Measurements from ENCODE around the gene SRGAP3. TPM values are rescaled to one million over a fixed set of nuclear protein-coding genes. Genes with fewer than 3 reads are reported as not detected.
A peak's percentile ranks its signal among the peaks of the same experiment; 100 is the strongest.

SRGAP3 gene
- total RNA-seq, 1 experiment from 2014 or later = 17.9 TPM

- DNase-seq (ENCODE audit: low spot score) (no peak), ATAC-seq (peak; percentile 73)
- CTCF ChIA-PET = interaction anchor here (0.6 to 2.5 kb wide), 12 partner anchors 10 to 224 kb away, joined by 3 to 12 read pairs (median 3); no protein-coding TSS in a partner anchor
- POLR2A ChIA-PET = no interaction called here
- Mint-ChIP-seq H3K9me3 (peaks cover 28% of the 10 kb centered on the region), H3K27ac (peak overlapping the region; percentile 12; the same call in 1 of the 2 replicates), H3K27me3 (ENCODE audit: low read depth) (no peaks in the 10 kb centered on the region; the same call in 1 of the 2 replicates), H3K4me3 (no peak overlapping the region), H3K4me1 (peaks cover 31% of the 10 kb centered on the region), H3K36me3 (peaks cover 18% of the 10 kb centered on the region)
- no peak for TF ChIP-seq GRHL2 (CRISPR knock-in tag; IDR thresholded peaks at IDR 0.05; ENCODE audit: insufficient replicate concordance, severe bottlenecking)
- no peak for TF ChIP-seq GABPB1 (CRISPR knock-in tag; IDR thresholded peaks at IDR 0.05)
- TF ChIP-seq NR3C1 (CRISPR knock-in tag; conservative IDR thresholded peaks at IDR 0.05; ENCODE audit: low read depth) = no peak
- no peak for TF ChIP-seq USF2 (CRISPR knock-in tag; IDR thresholded peaks at IDR 0.05)
- no peak for TF ChIP-seq PREB (CRISPR knock-in tag; IDR thresholded peaks at IDR 0.05; ENCODE audit: borderline replicate concordance)
- TF ChIP-seq JUN (CRISPR knock-in tag; IDR thresholded peaks at IDR 0.05) = no peak
- TF ChIP-seq NFE2L1 (CRISPR knock-in tag; IDR thresholded peaks at IDR 0.05) = no peak
- TF ChIP-seq CBFB (CRISPR knock-in tag; IDR thresholded peaks at IDR 0.05; ENCODE audit: low read depth) = no peak
- TF ChIP-seq, protein P1, sequence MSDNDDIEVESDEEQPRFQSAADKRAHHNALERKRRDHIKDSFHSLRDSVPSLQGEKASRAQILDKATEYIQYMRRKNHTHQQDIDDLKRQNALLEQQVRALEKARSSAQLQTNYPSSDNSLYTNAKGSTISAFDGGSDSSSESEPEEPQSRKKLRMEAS (CRISPR knock-in tag; IDR thresholded peaks at IDR 0.05) = no peak
- no peak for TF ChIP-seq ZNF232 (CRISPR knock-in tag; IDR thresholded peaks at IDR 0.05)
- TF ChIP-seq, protein P2, sequence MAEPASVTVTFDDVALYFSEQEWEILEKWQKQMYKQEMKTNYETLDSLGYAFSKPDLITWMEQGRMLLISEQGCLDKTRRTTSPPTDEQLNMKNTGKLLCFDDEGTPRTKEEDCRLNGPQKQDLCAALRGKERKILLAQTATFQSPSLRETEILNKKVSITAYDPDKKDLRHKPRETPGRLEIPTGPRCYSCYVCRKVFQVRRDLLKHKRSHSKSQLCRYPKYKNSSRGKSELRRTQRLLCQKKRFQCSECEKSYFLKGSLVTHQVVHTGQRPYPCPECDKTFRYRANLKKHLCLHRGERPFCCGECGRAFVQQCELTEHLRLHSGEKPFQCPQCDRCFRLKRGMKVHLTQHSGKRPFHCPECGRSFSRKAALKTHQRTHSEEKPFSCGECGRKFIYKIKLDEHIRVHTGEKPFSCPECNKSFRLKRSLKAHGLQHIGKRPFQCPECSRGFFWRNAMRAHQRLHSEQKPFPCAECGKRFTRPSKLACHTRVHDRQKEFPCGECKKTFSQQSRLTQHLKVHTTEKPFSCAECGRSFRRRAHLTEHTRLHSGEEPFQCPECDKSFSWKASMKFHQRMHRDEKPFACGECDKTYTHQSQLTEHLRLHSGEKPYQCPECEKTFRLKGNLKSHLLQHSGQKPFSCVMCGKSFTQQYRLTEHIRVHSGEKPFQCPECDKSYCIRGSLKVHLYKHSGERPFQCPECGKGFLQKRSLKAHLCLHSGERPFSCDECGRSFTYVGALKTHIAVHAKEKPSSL (CRISPR knock-in tag; conservative IDR thresholded peaks at IDR 0.05) = no peak
- no peak for TF ChIP-seq ZNF396 (CRISPR knock-in tag; IDR thresholded peaks at IDR 0.05; ENCODE audit: borderline replicate concordance)
- TF ChIP-seq ESRRA (CRISPR knock-in tag; IDR thresholded peaks at IDR 0.05; ENCODE audit: borderline replicate concordance) = no peak
- no peak for TF ChIP-seq AR (CRISPR knock-in tag; IDR thresholded peaks at IDR 0.05)
- TF ChIP-seq, protein P3, sequence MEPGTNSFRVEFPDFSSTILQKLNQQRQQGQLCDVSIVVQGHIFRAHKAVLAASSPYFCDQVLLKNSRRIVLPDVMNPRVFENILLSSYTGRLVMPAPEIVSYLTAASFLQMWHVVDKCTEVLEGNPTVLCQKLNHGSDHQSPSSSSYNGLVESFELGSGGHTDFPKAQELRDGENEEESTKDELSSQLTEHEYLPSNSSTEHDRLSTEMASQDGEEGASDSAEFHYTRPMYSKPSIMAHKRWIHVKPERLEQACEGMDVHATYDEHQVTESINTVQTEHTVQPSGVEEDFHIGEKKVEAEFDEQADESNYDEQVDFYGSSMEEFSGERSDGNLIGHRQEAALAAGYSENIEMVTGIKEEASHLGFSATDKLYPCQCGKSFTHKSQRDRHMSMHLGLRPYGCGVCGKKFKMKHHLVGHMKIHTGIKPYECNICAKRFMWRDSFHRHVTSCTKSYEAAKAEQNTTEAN (CRISPR knock-in tag; IDR thresholded peaks at IDR 0.05) = no peak
- TF ChIP-seq, protein P4, sequence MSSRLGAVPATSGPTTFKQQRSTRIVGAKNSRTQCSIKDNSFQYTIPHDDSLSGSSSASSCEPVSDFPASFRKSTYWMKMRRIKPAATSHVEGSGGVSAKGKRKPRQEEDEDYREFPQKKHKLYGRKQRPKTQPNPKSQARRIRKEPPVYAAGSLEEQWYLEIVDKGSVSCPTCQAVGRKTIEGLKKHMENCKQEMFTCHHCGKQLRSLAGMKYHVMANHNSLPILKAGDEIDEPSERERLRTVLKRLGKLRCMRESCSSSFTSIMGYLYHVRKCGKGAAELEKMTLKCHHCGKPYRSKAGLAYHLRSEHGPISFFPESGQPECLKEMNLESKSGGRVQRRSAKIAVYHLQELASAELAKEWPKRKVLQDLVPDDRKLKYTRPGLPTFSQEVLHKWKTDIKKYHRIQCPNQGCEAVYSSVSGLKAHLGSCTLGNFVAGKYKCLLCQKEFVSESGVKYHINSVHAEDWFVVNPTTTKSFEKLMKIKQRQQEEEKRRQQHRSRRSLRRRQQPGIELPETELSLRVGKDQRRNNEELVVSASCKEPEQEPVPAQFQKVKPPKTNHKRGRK (CRISPR knock-in tag; IDR thresholded peaks at IDR 0.05; ENCODE audit: borderline replicate concordance) = no peak
- no peak for TF ChIP-seq IRF2 (CRISPR knock-in tag; IDR thresholded peaks at IDR 0.05; ENCODE audit: borderline replicate concordance, low read depth)
- no peak for TF ChIP-seq ZNF281 (CRISPR knock-in tag; IDR thresholded peaks at IDR 0.05)
- no peak for TF ChIP-seq OVOL2 (CRISPR knock-in tag; IDR thresholded peaks at IDR 0.05; ENCODE audit: borderline replicate concordance)
Measured at GRCh38 chr3:9078561-9079240, 170.7 kb downstream of the SRGAP3 start.

Data from WTC11 (cell line).